ENCODE results near the gene C1orf21.

DNA sequence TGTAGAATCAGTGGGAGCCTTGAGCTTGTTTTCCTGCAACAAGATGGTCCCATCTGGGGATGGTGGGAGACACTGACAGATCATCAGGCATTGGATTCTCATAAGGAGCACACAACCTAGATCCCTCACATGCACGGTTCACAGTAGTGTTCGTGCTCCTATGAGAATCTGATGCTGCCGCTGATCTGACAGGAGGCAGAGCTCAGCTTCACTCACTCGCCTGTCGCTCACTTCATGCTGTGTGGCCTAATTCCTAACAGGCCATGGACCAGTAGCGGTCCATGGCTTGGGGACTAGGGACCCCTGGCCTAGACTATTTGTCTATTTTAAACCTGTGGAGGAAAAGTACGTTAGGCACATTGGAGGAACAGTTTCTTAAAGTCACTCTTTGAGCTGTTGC lies 227.8 kb downstream of the C1orf21 start:
- TF ChIP-seq POLR2AphosphoS5 (IDR thresholded peaks at IDR 0.05; ENCODE audit: insufficient read depth, low read depth, low read length) (no peak), EZH2 (IDR thresholded peaks at IDR 0.05; ENCODE audit: borderline replicate concordance, low read depth, low read length, severe bottlenecking) (no peak), POLR2A (IDR thresholded peaks at IDR 0.05; ENCODE audit: low read depth, low read length) (no peak), JUN (IDR thresholded peaks at IDR 0.05; ENCODE audit: borderline replicate concordance, insufficient read depth, insufficient read length, low read depth) (no peak), MYC (IDR thresholded peaks at IDR 0.05; ENCODE audit: low read depth, low read length) (no peak)
- TF ChIP-seq, protein P1, sequence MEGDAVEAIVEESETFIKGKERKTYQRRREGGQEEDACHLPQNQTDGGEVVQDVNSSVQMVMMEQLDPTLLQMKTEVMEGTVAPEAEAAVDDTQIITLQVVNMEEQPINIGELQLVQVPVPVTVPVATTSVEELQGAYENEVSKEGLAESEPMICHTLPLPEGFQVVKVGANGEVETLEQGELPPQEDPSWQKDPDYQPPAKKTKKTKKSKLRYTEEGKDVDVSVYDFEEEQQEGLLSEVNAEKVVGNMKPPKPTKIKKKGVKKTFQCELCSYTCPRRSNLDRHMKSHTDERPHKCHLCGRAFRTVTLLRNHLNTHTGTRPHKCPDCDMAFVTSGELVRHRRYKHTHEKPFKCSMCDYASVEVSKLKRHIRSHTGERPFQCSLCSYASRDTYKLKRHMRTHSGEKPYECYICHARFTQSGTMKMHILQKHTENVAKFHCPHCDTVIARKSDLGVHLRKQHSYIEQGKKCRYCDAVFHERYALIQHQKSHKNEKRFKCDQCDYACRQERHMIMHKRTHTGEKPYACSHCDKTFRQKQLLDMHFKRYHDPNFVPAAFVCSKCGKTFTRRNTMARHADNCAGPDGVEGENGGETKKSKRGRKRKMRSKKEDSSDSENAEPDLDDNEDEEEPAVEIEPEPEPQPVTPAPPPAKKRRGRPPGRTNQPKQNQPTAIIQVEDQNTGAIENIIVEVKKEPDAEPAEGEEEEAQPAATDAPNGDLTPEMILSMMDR (IDR thresholded peaks at IDR 0.05; ENCODE audit: extremely low read depth in 1 of 2, insufficient read depth in 1 of 2, low read depth in 1 of 2, low read length in 2 of 2) = no peak
- TF ChIP-seq, protein P2, sequence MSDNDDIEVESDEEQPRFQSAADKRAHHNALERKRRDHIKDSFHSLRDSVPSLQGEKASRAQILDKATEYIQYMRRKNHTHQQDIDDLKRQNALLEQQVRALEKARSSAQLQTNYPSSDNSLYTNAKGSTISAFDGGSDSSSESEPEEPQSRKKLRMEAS (IDR thresholded peaks at IDR 0.05; ENCODE audit: insufficient read depth, insufficient read length) = no peak
